Fibroblast of skin of back (primary cell): Measurements from ENCODE around the gene SEMA4B. TPM values are rescaled to one million over a fixed set of nuclear protein-coding genes. Genes with fewer than 3 reads are reported as not detected.
"Not testable (repeated sequence)": the region's sequence is repeated elsewhere in the genome, so short reads cannot be mapped to it uniquely, and the experiment has no call there.

Experiments used
- DNase-seq: peaks from one replicate; pipeline ENCODE4 v3.0.0-alpha.2; 2013
- polyA plus RNA-seq, 2 experiments: library from polyadenylated mRNA; unstranded; fragments of 120-200 nt; gene quantifications; one replicate each; pipeline ENCODE4 v1.2.1, GENCODE V29; 2013; ENCODE audit not compliant: insufficient read length in 2 of 2

The SEMA4B gene
- 7.3 TPM for polyA plus RNA-seq (2013, experiment 1 of 2; ENCODE audit: insufficient read length)
- 4.8 TPM for polyA plus RNA-seq (2013, experiment 2 of 2; ENCODE audit: insufficient read length)

GRCh38 chr15:90201130-90201943, at the start of gene SEMA4B:
Gene SEMA4B, plus strand, starts transcription at chr15:90201330. Its CDS starts 249 bp downstream, at chr15:90201579.
- peak; percentile 56 for DNase-seq

GRCh38 chr15:90151989-90152645, 49.0 kb upstream of the SEMA4B start:
- DNase-seq, result no peak

DNA sequence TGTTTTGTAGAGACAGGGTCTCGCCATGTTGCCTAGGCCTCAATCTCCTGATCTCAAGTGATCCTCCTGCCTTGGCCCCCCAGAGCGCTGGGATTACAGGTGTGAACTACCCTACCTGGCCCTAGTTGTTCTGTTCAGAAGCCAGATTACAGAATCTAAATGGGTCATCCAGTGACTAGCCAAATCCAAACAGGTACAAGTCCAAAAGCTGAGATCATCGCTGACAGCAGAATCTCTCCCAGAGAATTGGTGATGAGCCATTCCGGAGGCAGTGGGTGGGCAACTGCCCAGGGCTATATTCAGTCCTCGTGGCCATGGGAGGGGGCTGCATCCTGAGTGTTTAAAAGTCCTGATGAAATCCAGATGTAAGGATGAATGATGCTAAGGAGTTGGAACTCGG, 47.5 kb upstream of the SEMA4B start:
- no peak for DNase-seq

DNA sequence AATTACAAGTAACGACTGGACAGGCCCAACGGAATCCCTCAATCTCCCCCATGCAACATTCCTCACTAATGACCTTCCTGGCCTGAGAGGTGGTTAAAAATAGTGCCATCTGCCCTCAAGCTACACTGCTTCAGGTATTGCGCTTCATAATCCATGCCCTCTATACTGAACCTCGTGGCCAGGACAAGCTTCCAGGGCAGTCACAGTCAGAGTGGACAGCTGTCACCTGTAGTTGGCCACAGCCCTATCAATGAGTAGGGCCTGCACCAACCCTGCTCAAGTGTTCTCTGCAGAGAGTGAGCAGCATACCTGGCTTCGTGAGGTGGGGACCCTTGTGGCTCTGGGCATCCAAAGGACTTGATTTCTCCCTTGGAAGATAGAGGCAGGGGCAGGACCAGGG, 46.9 kb upstream of the SEMA4B start:
- no peak for DNase-seq

- peak; percentile 12 for DNase-seq
Observed at GRCh38 chr15:90154861-90155626, 46.1 kb upstream of the SEMA4B start.

DNA sequence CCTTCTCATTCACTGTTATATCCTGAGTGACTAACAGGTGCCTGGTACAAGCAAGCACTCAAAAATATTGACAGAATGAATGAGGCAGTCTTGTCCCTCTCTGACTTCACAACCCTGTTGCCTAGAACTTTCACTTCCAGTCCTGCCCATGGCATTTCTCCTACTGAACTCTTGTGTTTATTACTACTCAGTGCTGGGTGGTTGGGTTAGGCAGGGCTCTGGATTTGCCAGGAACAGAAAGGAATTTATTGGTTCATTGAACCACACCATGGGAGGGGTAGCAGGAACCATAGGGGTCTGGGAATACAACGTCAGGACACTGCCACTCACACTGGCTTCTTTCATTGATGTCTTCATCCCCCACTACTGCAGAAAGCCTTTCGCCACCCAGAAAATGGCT, 41.9 kb upstream of the SEMA4B start:
- no peak for DNase-seq

GRCh38 chr15:90160781-90161727, 40.1 kb upstream of the SEMA4B start:
- DNase-seq, result no peak

- no peak for DNase-seq
Observed at GRCh38 chr15:90161950-90162361, 39.2 kb upstream of the SEMA4B start.

GRCh38 chr15:90162956-90163355, 38.2 kb upstream of the SEMA4B start:
- DNase-seq, result no peak

GRCh38 chr15:90164239-90164638, 36.9 kb upstream of the SEMA4B start:
- DNase-seq, result not testable (repeated sequence)

DNA sequence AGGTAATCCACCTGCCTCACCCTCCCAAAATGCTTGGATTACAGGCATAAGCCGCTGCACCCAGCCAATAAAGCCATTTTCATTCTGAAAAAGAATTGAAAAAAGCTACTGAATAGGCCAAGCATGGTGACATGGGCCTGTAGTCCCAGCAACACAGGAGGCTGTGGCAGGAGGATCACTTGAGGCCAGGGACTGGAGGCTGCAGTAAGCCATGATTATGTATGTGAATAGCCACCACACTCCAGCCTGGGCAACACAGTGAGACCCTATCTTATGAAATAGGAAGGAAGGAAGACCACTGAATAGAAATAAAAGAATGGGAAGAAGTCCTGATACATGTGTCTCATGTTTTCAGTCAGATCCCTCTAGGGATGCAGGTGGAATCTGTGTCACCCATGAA, 36.0 kb upstream of the SEMA4B start:
- DNase-seq, result no peak

DNA sequence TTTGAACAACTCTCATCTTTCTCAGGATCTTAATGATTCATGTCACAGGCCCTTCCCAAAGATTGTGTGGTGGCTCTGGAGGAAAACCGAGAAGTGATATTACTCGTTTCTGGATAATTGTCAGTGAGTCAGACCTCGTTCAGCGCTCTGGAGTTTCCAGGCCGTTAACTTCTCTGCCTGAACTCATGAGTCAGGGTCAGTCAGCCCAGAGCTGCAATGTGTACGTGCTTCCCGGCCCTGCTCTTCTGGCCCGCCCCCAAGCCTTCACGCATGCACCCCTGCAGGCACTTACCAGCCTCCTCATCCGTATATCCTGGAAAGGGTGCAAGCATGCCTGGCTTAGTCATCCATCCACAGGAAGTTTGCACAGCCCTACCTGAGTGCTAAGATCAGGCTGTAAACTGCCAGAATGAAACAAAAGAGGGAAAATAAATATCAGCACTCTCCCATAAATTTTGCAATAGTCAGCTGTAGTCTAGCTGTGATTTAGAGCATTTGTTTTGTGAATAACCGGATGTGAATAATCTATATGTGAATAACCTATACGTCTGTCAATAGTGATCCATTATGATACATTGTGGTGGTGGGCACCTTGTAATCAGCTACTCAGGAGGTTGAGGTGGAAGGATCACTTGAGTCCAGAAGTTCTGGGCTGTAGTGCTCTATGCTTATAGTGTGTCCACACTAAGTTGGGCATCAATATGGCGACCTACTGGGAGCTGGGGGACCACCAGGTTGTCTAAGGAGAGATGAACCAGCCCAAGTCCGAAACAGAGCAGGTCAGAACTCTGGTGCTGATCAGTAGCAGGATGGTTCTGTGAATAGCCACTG, 35.3 kb upstream of the SEMA4B start:
- peak; percentile 99 for DNase-seq

DNA sequence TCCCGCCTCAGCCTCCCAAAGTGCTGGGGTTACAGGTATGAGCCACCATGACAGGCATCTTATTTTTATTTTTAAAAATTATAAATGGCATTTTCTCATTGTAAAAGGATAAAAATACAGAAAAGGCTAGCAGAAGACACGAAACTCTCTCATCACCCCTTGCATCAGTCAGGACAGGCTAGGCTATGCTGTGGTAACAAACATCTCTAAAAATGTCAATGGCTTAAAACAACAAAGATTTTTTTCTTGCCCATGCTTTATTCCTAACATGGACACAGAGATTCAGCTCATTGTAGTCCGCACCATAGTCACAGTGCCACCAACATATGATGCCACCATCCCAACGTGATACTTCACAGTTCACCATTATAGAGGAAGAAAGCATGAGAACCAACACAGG, 34.0 kb upstream of the SEMA4B start:
- no peak for DNase-seq

DNA sequence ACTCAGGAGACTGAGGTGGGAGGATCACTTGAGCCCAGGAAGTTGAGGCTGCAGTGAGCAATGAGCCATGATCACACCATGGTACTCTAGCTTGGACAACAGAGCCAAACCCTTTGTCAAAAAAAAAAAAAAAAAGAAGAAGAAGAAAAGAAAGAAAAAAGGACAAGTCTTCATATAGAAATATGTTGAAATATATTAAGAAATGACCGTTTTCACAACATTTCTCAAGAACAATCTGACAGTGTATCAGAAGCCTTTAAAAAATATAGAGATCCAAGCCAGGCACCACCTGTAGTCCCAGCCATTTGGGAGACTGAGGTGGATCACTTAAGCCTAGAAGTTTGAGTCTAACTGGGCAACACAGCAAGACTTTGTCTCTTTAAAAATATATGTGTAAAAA, 29.5 kb upstream of the SEMA4B start:
- no peak for DNase-seq

GRCh38 chr15:90173372-90173771, 27.8 kb upstream of the SEMA4B start:
- no peak for DNase-seq

GRCh38 chr15:90174140-90174875, 26.8 kb upstream of the SEMA4B start:
- peak; percentile 14 for DNase-seq

DNA sequence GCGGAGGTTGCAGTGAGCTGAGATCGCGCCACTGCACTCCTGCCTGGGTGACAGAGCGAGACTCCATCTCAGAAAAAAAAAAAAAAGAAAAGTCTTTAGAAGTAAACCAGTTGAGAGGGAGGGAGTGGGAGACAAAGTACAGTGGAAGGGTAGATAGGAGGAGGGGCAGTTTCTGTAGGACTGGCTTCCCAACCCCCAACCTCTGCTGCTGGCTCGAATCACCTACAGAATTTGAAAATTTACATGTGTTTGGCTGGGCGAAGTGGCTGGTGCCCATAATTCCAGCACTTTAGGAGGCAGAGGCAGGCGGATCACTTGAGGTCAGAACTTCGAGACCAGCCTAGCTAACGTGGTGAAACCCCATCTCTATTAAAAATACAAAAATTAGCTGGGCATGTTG, 24.1 kb upstream of the SEMA4B start:
- DNase-seq, result no peak

- no peak for DNase-seq
Observed at GRCh38 chr15:90178468-90179435, 22.4 kb upstream of the SEMA4B start.

DNA sequence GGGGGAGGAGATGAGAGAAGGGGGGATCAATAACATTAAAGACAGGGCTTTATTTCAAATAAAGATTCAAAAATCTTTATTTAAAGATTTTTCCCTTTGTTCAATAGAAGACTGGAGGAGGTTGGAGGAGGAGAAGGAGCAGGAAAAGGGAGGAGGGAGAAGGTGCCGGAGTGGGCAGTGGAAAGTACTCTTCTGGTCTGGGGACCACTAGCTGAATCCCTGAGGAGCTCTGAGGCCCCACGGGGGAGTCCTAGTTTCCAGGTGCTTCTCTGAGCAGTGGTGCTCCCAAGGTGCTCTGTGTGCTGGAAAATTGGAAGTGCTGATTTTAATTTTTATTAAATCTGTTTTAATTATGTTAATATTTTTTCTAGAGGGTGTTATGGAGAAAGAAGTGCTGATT, 19.4 kb upstream of the SEMA4B start:
- DNase-seq, result no peak
